LNCaP clone FGC (cell line): ENCODE data around the gene BRK1.
"Not testable (repeated sequence)": the region's sequence is repeated elsewhere in the genome, so short reads cannot be mapped to it uniquely, and the experiment has no call there.

Experiments
- DNase-seq: peaks from one replicate; pipeline ENCODE4 v3.0.0-alpha.2; 2011; ENCODE audit warnings: low read depth
- H3K4me3 ChIP-seq: 2 replicates; pipeline ENCODE4 v1.5.1; 2011; ENCODE audit warnings: mild to moderate bottlenecking, low read depth, low read length, control low read depth
- TF ChIP-seq, protein P1 (sequence below): IDR thresholded peaks from 2 replicates; pipeline ENCODE4 v1.5.1; 2012; ENCODE audit warnings: mild to moderate bottlenecking; ENCODE audit not compliant: control insufficient read depth, insufficient read depth; ENCODE audit errors: extremely low read depth

Gene BRK1

DNA sequence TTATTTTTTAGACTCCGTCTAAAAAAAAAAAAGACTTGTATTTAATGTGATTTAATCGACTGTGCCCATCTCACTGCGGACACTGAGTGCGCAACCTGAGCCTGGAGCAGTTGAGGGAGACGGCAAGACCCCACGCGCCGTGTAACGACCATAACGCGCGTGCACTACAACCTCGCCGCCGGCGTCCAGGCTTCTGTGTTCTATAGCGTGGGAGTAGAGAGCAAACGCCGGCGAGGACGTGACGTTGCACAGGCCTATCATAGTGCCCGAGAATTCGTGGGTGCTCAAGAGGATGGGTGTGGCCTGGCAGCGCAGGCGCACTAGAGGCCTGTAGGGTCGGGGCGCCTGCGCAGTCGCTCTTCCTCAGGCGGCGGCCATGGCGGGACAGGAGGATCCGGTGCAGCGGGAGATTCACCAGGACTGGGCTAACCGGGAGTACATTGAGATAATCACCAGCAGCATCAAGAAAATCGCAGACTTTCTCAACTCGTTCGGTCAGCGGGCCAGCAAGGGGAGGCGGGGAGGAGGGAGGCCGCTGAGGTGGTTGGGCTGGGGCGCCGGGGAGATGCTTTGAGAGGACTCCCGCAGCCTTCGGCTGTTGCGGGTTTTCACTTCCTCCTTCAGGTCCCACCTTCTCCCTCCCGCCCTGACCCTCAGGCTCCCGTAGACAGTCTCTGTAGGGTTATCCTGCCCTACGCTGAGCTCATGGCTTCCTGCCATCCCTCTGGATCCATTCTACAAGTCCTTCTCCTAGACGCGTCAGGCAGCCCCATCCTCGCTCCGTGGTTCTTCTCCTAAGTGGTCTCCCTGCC is at the start of gene BRK1:
TSS of gene BRK1 (plus strand) at position 350 of the 812 bp plus-strand sequence. CDS start at position 377, 27 bp downstream.
- peak; percentile 87 for DNase-seq
- TF ChIP-seq, protein P1, sequence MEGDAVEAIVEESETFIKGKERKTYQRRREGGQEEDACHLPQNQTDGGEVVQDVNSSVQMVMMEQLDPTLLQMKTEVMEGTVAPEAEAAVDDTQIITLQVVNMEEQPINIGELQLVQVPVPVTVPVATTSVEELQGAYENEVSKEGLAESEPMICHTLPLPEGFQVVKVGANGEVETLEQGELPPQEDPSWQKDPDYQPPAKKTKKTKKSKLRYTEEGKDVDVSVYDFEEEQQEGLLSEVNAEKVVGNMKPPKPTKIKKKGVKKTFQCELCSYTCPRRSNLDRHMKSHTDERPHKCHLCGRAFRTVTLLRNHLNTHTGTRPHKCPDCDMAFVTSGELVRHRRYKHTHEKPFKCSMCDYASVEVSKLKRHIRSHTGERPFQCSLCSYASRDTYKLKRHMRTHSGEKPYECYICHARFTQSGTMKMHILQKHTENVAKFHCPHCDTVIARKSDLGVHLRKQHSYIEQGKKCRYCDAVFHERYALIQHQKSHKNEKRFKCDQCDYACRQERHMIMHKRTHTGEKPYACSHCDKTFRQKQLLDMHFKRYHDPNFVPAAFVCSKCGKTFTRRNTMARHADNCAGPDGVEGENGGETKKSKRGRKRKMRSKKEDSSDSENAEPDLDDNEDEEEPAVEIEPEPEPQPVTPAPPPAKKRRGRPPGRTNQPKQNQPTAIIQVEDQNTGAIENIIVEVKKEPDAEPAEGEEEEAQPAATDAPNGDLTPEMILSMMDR: no peak

DNA sequence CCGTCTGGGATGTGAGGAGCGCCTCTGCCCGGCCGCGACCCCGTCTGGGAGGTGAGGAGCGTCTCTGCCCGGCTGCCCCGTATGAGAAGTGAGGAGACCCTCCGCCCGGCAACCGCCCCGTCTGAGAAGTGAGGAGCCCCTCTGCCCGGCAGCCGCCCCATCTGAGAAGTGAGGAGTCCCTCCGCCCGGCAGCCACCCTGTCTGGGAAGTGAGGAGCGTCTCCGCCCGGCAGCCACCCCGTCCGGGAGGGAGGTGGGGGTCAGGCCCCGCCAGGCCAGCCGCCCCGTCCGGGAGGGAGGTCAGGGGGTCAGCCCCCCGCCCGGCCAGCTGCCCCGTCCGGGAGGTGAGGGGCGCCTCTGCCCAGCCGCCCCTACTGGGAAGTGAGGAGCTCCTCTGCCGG is 45.4 kb upstream of the BRK1 start:
- not testable (repeated sequence) for H3K4me3 ChIP-seq, DNase-seq

More for the DNA sequence above, at the start of gene BRK1:
- H3K4me3 ChIP-seq: peak within 1 kb of the TSS; percentile 98

DNA sequence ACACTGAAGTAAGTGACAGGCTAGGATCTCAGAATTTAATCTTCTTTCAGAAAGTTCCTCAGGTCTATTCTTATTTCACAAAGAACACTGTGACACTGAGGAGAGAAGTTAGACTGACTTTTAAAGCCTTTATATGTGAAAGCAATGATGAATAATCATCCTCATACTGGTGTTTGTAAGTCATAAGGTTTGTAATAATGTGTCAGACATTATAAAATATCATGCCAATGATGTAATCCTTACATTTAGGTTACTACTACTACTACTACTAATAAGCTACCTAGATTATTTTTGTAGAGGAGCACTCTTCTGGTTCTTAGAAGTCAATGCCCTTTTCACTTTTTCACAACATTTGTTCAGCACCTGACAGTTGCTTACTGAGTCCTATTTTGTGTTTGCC is 40.8 kb upstream of the BRK1 start:
- TF ChIP-seq, protein P1: no peak
- H3K4me3 ChIP-seq: no peak overlapping the region
- DNase-seq: no peak

DNA sequence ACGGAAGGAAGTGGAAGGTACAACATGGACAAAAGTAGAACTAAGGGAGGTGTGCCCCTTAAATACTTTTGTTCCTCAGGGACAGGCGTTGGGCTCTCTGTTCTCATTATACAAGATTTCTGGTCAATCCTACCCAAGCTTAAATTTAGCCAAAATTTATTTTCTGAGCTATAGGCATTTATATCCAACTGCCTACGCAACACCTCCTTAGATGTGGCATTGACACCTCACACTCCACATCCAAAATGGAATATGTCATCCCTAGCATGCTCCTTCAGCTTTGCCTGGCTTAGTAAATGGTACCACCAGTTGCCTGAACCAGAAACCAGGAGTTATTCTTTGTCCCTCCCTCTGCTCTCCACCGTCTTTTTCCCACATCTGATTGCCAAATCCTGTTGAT is 33.6 kb upstream of the BRK1 start:
- TF ChIP-seq, protein P1: no peak
- DNase-seq: no peak
- H3K4me3 ChIP-seq: no peak overlapping the region

DNA sequence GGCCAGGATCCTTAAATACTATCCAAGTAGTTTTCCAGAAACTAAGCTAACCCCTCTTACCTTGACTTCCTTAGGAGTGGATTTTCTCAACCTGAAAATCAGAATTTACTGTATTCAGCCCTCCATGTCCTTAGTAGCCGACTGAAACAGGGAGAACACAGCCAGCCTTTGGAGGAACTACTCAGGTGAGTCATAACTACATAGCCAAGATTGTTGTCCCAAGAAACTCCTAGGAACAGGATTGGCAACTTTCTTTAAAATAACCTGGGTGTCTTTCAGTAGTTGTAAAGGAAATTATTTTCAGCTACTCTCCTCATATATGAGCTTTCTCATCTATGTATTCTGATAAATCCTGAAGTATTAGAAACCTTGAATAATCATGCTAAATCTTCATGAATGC is 29.7 kb upstream of the BRK1 start:
- TF ChIP-seq, protein P1: no peak
- peak; percentile 30 for DNase-seq

DNA sequence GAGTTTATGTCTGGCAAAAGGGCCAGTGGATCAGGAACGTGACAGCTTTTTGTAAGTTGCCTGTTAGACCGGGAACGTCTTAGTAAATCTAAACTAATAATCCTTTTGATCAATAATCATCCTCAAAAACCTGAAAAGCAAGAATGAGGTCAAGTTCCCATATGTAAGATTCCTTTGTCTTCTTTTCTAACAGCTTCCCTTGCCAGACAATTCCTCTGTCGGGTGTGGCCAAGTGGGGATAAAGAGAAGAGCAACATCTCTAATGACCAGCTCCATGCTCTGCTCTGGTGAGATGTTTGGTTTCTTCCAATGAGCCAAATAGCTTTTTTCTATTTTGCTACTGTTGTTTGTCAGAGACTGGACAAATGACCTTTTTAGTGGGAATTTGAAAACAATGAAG is 27.2 kb upstream of the BRK1 start:
- DNase-seq: no peak
- TF ChIP-seq, protein P1: no peak

More for the DNA sequence above, 29.7 kb upstream of the BRK1 start:
- no peak overlapping the region for H3K4me3 ChIP-seq

DNA sequence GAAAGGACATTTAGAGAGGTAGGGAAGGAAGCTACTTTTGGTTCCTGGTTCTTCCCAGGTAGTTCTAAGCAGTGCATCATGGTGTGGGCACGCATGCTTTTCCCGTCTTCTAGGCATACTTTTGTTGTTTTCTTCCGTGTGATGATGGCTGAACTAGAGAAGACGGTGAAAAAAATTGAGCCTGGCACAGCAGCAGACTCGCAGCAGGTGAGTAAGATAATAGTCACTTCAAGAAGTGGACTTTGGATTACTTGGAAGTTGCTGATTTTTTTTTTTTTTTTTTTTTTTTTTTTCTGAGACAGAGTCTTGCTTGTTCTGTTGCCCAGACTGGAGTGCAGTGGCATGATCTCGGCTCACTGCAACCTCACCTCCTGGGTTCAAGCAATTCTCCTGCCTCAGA is 25.3 kb upstream of the BRK1 start:
- no peak overlapping the region for H3K4me3 ChIP-seq
- TF ChIP-seq, protein P1: no peak
- DNase-seq: no peak

More for the DNA sequence above, 27.2 kb upstream of the BRK1 start:
- H3K4me3 ChIP-seq: no peak overlapping the region

DNA sequence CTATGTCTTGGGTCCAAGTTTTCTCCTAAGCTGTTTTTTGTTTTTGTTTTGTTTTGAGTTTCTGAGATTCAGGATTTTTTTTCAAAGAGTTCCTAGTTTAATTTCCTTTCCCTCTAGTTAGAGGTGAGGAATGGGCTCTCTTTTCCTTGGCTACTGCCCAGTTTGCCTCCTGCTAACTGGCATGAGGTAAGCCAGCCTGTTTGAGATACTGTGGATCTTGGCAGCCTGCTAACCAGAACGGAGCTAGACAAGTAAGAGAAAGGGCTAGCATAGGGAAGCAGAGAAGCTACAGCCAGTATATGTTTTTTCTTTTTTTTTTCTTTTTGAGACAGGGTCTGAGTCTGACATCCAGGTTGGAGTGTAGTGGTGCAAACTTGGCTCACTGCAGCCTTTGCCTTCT is 24.7 kb upstream of the BRK1 start:
- H3K4me3 ChIP-seq, DNase-seq: not testable (repeated sequence)

DNA sequence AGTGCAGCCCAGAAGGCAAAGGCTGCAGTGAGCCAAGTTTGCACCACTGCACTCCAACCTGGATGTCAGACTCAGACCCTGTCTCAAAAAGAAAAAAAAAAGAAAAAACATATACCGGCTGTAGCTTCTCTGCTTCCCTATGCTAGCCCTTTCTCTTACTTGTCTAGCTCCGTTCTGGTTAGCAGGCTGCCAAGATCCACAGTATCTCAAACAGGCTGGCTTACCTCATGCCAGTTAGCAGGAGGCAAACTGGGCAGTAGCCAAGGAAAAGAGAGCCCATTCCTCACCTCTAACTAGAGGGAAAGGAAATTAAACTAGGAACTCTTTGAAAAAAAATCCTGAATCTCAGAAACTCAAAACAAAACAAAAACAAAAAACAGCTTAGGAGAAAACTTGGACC is 24.1 kb upstream of the BRK1 start:
- not testable (repeated sequence) for H3K4me3 ChIP-seq, DNase-seq
